H7 (cell line): ENCODE results near the gene ST6GALNAC1. TPM values are rescaled to one million over a fixed set of nuclear protein-coding genes. Genes with fewer than 3 reads are reported as not detected.

Experiments used
- DNase-seq: peaks from one replicate; pipeline ENCODE4 v3.0.0; 2012
- H3K27me3 ChIP-seq: 2 replicates; pipeline ENCODE4 v1.6.0; 2011; ENCODE audit warnings: mild to moderate bottlenecking, low read length; ENCODE audit not compliant: control insufficient read depth, insufficient read depth
- H3K36me3 ChIP-seq: replicated peaks from 2 replicates; pipeline ENCODE4 v1.5.1; 2011; ENCODE audit warnings: low read length; ENCODE audit not compliant: control insufficient read depth, insufficient read depth
- H3K4me3 ChIP-seq: 2 replicates; pipeline ENCODE4 v1.5.1; 2011; ENCODE audit warnings: low read depth, mild to moderate bottlenecking, control low read depth, low read length, moderate library complexity; ENCODE audit not compliant: insufficient read depth
- total RNA-seq: library from RNA; depleted of rRNA; stranded (reverse); fragments of >200 nt; shearing (Covaris generic); gene quantifications from 2 replicates; pipeline ENCODE4 v1.2.3, GENCODE V29; 2014; rRNA removed

The ST6GALNAC1 gene
- total RNA-seq, 1 experiment from 2014 or later: not detected

- peaks cover 5% of the 10 kb centered on the region; the same call in 1 of the 2 replicates for H3K27me3 ChIP-seq
- H3K36me3 ChIP-seq: no peaks in the 10 kb centered on the region
- H3K4me3 ChIP-seq: no peak overlapping the region
- DNase-seq: no peak
Observed at GRCh38 chr17:76577876-76578275, 65.7 kb downstream of the ST6GALNAC1 start.

DNA sequence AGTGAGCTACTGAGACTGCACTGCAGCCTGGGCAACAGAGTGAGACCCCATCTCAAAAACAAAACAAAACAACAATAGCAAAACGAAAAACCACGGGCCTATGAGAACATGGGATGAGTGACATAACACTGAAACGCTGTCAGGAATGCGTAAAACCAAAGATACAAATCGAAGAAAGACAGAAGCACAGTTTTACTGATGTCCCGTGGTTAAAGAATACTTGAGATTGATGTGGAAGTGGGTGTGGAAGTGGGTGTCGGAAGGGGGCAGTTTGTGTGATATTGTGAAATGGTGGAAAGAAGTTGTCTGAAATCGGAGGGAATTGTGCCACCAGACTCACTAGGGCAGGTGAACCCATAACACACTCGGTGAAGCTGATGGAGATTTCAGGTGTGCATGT, 67.4 kb downstream of the ST6GALNAC1 start:
- H3K27me3 ChIP-seq: peaks cover 3% of the 10 kb centered on the region; the same call in 1 of the 2 replicates
- DNase-seq: no peak
- H3K4me3 ChIP-seq: no peak overlapping the region
- H3K36me3 ChIP-seq: no peaks in the 10 kb centered on the region

DNA sequence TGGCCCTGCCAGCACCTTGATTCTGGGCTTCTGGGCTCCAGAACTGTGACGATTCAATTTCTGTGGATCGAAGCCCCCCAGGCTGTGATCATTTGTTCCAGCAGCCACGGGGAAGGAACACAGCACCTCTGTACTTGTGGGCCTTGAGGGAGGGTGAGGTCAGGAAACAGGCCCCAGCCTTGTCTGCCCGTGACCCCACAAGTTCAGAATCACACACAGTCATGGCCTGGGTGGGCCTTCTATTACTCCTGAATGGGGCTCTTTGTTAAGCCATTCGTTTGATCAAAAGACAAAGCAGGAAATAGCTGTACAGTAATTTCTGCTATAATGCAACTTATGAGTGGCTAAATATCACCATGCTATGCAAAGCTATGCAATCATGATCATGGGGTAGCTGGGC, 68.0 kb downstream of the ST6GALNAC1 start:
- H3K4me3 ChIP-seq: no peak overlapping the region
- no peaks in the 10 kb centered on the region for H3K27me3 ChIP-seq
- DNase-seq: no peak
- H3K36me3 ChIP-seq: no peaks in the 10 kb centered on the region

Other genes with a start within 250 kb of the ST6GALNAC1 start
- 52.2 and 58.7 TPM in 2 replicates for gene UBE2O, start 190.6 kb downstream of the ST6GALNAC1 start, total RNA-seq
- 0.17 TPM in 1 of 2 replicates, not detected in the other for gene AANAT, start 176.2 kb downstream of the ST6GALNAC1 start, total RNA-seq
- 23.0 and 34.3 TPM in 2 replicates for gene RHBDF2, start 142.3 kb downstream of the ST6GALNAC1 start, total RNA-seq
- 1.4 and 3.5 TPM in 2 replicates for gene CYGB, start 106.0 kb downstream of the ST6GALNAC1 start, total RNA-seq
- gene PRCD, start 103.7 kb downstream of the ST6GALNAC1 start, total RNA-seq: 0.70 and 0.83 TPM in 2 replicates
- 1.7 and 2.4 TPM in 2 replicates for gene ST6GALNAC2, start 57.9 kb downstream of the ST6GALNAC1 start, total RNA-seq
- 38.2 and 59.3 TPM in 2 replicates for gene MXRA7, start 67.2 kb upstream of the ST6GALNAC1 start, total RNA-seq
- 16.5 and 16.8 TPM in 2 replicates for gene JMJD6, start 82.8 kb upstream of the ST6GALNAC1 start, total RNA-seq
- 50.0 and 54.4 TPM in 2 replicates for gene METTL23, start 83.1 kb upstream of the ST6GALNAC1 start, total RNA-seq
- 327 and 489 TPM in 2 replicates for gene SRSF2, start 93.6 kb upstream of the ST6GALNAC1 start, total RNA-seq
- 11.1 and 16.5 TPM in 2 replicates for gene MFSD11, start 94.4 kb upstream of the ST6GALNAC1 start, total RNA-seq
- 3.7 and 4.2 TPM in 2 replicates for gene MGAT5B, start 224.6 kb upstream of the ST6GALNAC1 start, total RNA-seq